ENCODE data around the gene RXRA.

GRCh38 chr9:134364391-134365114 is 38.3 kb downstream of the RXRA start:
- peak in 1 of 6 experiments; percentile 6 for TF ChIP-seq CTCF (IDR thresholded peaks at IDR 0.05)
- TF ChIP-seq POLR2AphosphoS5 (IDR thresholded peaks at IDR 0.05) = no peak
- no peak for TF ChIP-seq EP300 (IDR thresholded peaks at IDR 0.05)

All from upper lobe of left lung (tissue), 4 donors.